DMS153 (cell line): Measurements from ENCODE around the gene SERPINA10.
"Not testable (repeated sequence)": the region's sequence is repeated elsewhere in the genome, so short reads cannot be mapped to it uniquely, and the experiment has no call there.

Experiments used
- DNase-seq: peaks from one replicate; lab custom pipeline; 2025; lab: John Stamatoyannopoulos, UW

The SERPINA10 gene

DNA sequence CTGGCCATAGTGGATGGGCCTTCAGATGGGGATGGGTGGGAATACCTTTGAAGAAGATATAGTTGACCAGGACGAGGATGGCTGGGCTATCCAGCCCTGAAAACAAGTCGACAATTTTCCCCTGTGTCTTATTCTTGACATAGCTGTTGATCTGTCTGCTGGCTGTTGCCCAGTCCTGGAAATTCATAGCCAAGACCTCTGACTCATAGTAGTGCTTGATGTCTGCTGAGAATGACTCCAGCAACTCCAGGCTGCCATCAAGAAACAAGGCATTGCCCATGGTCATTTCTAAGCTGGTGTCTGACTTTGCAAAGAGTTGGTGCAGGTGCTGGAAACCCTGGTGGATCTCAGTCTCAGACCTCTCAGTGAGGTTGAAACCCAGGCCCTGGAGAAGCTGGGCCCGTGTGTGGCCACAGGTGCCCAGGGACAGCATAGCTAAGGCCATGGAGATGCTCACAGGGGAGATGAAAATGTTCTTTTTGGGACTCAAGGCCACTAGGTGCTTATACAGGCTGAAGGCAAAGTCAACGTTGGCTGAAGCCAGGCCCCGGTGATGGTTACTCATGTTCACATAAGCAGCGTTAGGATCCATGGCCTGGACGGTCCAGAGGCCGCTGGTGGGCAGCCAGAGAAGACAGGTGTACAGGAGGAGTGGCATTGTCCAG, 21.1 kb upstream of the SERPINA10 start:
- DNase-seq, result no peak

DNA sequence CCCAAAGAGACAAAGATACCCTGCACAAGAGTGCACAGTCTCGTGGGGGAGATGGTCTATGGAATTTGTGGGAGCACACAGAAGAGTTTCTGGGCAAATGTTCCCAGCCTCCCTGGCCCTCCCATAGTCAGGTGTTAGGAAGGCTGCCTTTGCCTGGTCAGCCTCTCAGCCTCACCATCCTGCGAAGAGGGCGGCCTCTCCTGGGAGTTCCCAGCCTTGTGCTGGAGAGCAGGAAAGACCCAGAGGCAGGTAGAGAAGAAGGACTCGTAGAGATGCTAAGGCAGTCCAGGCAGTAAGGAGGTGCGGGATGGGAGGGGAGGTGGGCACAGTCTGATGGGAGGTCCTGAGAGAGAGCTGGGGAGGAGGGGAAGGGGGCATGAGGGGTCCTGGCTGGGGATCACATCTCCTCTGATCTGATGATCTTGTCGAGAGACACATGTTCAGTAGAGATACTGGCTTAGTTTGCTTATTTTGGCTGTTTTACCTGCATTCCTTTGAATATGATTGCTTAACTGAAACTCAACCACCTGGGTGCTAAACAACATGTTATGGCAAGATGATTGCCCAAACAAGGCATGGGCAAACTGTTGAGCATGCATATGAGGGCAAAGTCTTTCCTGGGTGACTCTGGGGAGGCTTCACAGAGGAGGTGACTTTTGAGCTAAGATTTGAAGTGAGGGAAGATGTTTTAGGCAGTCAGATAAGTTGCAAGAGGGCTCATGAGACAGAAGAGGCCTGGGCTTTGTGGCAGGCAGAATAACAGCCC, 19.6 kb upstream of the SERPINA10 start:
- no peak for DNase-seq

DNA sequence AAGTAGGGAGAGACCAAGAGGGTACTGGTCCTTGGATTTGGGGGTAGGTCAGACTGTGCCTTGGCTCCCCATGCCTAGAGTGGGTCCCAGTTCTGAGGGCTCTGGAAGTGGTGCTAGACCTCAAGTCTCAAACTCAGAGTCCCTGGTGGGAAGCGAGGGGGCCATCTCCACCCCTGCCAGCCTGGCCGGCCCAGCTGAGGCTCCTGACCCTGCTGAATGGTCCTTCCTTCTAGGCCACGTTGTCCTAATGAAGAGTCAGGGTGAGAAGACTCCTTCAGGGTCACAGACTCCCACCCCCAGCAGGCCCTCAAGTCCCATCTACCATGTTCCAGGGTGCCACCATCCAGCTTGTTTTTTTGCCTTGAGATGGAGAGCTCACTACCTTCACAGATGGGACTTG, 17.2 kb upstream of the SERPINA10 start:
- no peak for DNase-seq

DNA sequence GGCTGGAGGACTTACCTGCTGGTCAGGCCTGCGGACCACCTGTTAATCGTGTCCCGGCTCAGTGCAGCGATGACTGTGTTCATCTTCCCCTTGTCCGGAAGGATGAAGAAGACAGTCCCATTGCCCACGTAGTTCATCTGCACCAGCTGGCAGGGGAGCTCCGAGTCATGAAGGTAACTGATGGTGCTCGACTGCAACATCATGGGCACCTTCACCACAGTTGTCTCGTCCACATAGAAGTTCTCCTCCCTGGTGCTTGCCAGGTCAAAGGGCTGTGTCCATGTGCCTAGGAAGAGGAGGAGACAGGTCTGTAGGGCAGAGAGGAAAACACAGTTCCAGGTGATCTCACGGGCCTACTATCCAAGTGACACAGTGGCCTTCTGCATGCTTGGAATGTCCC, 16.7 kb upstream of the SERPINA10 start:
- no peak for DNase-seq

DNA sequence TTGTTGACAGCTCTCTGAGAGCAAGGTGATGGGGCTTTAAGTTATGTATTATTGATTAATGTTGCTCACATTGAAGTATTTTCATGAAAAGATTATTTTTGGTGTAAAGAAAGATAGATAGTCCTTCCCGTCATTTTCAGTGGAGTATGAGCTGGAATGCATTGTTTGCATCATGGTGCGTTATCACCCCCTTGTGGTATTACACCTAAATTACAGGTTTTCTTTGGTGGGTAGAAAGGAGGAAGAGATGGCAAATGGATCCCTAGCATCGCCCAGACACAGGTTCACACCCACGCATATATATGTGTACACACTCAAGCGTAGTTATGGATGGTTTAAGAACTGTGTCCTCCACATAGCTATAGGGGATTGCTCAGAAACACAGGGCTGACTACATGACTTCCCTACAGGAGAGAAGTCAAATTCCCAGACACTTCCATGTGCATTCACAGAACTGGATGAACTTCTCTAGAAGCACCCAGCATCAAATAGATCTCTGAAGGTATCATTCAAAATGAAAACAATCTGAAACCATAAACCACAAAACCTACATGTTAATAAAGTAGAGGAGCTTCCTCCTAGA, 14.4 kb upstream of the SERPINA10 start:
- no peak for DNase-seq

DNA sequence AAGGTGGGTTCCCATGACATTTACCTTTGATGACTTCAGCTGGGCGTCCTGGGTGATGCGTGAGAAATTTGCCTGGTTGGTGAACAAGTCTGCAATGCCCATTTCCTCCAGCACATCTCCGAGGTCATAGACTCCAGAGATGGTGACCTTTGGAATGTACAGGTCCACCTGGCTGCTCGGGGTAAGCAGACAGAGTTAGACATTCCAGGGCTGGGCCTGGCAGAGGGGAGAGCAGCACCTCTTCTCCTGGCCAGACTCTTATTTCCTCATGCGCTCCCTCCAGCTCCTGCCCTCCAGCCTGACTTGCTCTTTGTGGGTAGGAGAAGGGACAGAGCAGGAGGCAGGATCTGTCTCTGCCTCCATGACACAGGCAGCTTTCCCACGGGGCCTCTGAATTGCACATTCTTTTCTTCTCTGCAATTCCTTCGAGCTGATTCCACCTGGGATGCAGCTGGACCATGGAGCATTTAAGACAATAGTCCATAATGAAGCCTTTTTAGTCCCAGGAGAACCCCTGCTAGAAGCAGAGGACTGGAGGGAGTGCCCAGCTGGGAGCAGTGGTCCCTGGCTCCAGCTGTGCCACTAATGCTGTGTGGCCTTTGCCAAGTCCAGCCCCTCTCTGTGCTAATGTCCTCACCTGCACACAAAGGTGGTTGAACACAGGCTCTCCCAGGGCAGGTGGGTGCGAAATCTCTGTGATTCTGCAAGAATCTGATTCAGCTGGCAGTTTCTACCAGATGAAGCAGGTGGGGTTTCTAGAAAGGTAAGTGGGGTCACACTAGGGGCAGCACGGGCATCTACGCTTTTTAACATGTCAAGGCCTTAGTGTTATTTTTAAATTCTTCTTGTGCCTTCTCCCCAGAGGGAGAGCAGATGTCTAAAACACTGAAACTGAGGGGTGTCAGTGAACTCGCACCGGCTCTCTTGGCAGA, 13.2 kb upstream of the SERPINA10 start:
- DNase-seq, result no peak

DNA sequence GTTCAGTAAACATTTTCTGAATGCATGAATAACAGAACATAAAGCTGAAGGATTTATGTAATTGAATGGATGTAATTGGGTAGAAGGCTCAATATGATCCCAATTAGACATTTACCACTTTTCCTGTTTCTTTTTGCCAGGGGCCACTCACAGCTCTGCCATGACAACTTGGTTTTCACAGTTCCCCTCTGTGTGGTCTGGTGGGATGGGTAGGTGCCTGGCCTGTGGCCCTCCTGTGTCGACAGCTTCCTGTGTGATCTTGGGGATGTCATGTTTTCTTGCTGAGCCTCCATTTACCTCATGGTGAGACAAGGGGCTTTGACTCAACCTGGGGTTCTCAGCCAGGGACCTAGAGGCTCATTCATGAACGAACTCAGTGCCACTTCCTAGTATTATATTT, 12.6 kb upstream of the SERPINA10 start:
- DNase-seq, result no peak

DNA sequence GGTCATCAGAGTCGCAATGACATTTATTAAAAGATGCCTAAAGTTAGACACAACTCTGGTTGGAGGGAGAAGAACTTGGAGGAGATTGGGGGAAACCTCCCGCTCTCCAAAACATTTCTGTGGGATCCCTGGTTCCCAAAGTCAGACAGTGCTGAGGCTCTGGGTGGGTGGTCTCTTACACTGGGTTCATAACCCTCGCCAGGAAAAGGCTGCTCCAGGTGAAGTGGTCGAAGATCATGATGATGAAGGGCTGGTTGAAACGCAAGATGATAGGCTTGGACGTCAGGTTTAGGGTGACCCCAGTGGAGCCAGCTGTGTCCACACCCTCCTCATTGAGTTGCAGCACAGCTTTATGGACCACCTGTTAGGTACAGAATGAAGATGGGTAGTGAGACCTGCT, 11.2 kb upstream of the SERPINA10 start:
- no peak for DNase-seq

DNA sequence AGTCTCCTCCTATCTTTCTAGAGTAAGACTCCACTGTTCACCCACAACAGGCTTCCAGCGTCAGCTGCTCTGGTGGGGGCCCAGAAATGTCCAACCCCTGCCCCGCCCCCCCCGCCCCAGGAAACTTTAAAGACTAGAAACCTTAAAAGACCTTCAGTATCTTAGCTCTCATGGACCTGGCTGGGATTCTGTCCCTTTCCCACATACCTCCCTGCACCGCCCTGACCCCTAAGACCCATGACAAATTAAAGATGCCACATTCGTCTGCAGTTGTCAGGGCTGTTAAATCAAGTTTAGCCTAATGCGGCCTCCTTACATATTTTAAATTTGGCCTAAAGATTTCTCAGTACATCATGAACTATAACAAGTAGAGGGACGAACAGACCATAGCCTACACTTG, 10.0 kb upstream of the SERPINA10 start:
- DNase-seq, result no peak

DNA sequence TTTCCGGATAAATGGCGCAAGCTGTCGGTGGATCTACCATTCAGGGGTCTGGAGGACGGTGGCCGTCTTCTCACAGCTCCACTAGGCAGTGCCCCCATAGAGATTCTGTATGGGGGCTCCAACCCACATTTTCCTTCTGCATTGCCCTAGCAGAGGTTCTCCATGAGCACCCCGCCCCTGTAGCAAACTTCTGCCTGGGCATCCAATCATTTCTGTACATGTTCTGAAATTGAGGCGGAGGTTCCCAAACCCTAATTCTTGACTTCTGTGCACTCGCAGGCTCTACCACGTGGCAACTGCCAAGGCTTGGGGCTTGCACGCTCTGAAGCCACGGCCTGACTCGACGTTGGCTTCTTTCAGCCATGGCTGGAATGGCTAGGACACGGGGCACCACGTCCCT, 5.1 kb upstream of the SERPINA10 start:
- DNase-seq, result no peak

DNA sequence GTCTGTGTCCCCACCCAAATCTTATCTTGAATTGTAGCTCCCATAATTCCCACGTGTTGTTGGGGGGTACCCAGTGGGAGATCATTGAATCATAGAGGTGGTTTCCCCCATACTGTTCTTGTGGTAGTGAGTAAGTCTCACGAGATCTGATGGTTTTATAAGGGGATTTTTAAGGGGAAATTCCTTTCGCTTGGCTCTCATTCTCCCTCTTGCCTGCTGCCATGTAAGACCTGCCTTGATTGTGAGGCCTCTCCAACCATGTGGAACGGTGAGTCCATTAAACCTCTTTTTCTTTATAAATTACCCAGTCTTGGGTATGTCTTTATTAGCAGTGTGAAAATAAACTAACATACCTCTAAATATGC, 3.1 kb upstream of the SERPINA10 start:
- DNase-seq, result not testable (repeated sequence)

DNA sequence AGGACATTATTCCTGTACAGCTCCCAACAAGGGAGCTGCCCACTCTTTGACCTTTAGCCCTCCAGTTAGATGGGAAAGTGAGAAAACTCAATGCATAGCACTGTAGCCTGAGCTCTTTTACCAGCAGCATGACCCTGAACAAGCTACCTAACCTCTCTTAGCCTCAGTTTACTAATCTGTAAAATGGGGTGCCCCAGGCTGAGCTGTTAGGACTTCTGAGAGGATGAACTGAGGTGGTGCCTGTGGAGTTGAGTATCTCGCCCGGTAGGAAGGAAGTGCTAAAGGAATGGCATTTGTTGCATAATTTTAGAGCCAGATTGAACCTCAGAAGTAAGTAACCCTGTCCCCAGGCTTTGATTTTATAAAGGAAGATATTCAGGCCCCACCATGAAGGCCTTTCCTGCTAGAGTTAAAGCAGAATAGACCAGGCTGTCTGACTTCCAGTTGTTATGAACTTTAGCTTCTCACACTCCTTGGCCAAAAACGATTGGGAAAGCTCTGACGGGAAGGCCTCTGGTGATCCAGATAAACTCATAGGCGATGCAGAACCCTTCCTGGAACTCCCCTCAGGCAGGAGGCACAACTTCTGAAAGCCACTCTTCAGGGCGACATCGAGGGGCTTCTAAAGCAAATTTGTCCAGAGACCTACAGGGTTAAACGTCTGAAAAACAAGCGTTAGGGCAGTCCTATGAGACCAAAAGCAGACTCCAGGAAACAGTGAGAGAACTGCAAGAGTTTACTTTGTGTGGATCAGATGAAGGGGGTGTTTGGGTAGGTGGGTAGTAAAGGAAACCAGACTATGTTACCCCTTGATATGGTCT, 2.5 kb upstream of the SERPINA10 start:
- DNase-seq, result no peak

DNA sequence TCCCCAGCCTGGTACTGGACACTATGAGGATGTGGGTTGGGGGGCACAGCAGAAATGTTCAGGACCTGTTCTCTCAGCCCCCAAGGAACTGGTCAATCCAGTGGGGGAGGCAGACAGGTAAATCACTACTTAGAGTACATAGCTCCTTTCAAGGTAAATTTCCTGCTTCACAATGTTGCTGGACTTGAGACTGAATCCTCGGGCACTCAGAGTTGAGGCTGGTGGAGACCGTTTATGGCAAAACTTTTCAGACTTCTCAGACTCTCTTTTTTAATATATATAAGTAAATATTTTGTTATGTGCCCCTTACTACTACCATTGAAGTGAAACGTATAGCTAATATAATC, 483 bp upstream of the SERPINA10 start:
- DNase-seq, result no peak

DNA sequence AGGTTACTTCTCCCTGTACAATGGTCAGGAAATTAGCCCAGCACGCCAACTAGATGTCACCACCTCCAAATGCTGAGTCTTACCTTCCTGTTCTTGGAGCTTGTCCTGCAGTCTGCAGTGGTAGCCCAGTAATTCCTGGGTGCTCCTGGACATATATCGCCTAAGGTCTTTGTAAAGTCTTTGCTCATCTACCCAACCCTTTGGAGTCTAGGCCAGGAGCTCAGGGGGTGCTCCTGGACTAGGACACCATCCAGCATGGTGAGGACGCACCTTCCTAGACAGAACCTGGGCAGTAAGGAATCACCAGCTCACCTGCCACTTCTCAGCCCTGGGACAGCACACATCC, 569 bp downstream of the SERPINA10 start:
- no peak for DNase-seq

DNA sequence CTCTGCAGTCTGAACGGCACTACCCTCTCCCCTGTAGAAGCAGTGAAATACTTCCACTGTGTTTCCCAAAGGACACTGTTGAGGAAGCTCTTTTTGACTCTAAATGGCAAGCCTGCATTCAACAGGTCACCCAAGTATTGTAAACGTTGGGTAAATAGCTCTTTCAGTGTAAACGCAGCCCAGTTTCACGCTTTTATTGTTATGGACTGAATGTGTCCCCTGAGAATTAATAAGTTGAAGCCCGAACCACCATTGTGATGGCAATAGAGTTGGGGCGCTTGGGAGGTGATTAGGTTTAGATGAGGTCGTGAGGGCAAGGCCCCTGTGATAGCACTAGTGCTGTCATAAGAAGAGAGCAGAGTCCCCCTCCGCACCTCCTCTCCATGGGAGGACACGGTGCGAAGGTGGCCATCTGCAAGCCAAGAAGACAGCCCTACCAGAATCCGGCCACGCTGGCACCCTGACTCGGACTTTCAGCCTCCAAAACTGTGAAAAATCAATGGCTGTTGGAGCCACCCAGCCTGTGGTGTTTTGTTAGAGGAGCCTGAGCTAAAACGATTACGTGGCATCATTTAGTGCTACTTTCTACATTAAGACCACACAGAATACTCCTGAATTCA, 1.1 kb downstream of the SERPINA10 start:
- no peak for DNase-seq

DNA sequence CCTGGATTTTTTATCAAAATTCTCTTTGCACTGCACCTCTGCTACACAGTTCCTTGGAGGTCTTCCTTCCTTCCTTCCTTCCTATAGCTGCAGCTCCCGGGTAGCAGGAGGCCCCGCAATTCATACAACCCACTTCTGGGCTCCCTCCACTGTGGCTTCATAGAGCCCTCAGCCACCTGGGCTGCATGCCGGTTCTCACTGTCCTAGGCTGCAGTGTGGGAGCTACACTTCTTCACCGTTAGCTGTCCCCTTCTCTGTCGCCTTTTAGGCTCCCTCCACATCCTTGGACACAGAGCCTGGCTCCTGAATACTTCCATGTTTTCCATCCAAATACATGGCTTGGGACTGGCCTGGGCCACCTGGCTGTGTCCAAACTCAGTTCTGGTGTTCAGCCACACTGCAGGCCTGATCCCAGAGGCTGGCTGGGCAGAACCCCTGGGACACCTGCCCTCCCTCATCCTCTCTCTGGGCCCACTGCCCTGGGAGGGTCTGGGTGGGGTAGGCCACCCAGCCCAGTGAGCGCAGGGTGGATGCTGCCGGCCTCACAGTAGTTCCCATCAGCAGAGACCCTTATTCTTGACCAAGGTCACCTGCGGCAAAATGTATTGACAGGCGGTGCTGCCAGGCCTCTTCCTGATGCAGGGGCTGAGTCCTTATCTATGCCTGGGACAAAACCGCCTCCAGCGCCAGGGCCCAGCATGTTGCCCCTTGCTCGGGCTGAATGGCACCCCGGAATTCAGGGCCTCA, 1.7 kb downstream of the SERPINA10 start:
- no peak for DNase-seq

DNA sequence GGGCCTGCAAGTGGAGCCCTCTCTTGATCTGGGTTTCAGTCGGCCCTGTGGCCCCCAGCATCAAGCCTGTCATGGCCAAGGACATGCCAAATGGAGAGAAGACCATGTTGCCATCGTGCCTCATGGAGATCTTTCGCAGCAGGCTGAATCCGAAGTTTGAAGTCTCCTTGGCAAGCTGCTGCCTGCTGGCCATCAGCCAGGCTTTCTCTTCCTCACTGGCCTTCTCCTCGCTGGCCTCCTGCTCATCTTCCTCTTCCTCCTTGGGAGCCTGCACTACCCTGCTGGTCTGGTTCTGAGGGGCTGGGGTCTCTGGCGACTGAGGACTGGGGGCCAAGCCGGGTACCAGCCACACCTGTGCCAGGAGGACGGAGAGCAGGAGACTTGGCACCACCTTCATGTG, 2.9 kb downstream of the SERPINA10 start:
- DNase-seq, result no peak

DNA sequence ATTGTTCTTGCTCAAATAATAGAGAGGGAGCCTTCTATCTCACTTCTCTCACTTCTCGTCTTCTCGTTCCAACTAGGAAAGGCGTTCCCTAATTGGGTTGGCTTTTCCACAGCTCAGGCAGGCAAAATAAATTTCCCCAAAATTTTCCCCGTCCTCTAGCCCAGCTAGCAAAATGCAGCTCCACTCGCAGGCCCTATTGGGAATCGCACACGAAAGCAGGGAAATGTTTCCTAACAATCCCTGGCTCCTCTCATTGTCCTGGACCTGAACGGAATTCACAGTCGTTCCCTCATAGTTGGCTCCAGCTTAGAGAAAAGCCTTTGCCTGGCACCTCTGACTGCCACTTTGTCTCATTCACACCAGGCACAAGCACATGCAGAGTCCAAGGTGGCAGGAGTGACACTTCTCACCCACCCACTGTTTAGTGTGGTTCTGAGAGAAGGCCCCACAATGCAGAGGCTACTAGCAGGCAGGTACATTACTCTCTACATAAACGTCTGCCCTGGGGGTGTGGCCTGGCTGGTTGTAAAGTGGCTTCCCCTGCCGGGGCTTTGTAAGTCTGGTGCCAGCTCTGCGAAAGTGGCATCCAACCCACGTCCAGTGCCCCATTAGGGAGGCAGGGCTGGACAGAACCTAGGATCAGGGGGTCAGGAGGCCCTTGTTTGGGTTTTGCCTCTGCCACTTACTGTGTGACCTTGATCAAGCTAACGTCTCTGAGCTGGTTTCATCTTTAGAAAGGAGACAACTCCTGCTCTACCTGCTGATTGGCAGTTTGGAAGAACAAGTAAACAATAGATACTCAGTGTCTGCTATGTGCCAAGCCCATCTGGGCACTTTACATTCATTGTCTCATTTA, 4.2 kb downstream of the SERPINA10 start:
- no peak for DNase-seq

DNA sequence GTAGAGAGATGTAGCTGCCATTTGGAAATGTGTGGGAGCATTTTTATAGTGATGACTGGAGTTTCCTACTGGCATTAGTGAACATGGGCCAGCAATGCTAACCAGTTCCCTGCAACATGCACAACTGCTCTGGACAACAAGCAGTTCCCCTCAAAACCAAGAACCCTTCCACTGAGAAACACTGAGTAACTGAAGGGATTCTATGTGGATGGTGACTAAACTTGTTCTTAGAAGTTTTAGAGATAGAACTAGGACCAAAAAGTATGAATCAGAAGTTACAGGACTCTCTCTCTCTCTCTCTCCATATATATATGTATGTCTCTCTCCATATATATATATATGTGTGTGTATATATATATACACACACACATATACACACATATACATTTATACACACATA, 7.9 kb downstream of the SERPINA10 start:
- no peak for DNase-seq

DNA sequence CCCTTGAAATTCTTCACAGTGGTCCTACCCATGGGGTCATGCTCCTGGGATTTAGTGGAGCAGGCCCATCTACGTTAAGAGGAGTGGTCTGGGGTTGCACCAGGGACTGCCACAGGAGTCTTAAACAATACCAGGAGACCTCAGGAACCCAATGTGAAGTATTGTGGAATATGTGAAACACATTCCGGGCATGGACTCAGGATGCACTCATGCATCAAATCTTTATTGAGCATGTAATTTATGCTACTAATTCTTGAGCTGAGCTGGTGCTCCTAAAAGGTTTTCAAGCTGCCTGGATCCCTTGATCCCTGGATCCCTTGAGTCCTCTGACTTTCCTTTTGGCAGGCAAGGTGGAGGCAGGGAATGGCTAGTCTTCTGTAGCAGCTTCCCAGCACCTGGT, 8.8 kb downstream of the SERPINA10 start:
- no peak for DNase-seq
